DMS79 (cell line): ENCODE measurements around the gene KCTD15.

Source experiments
- DNase-seq: peaks from one replicate; lab custom pipeline; 2025; lab: John Stamatoyannopoulos, UW

Gene KCTD15

GRCh38 chr19:33859016-33859415 is 62.3 kb downstream of the KCTD15 start:
- no peak for DNase-seq

GRCh38 chr19:33860312-33861090 is 63.8 kb downstream of the KCTD15 start:
- no peak for DNase-seq

GRCh38 chr19:33861950-33862349 is 65.3 kb downstream of the KCTD15 start:
- DNase-seq, result no peak

GRCh38 chr19:33862981-33863380 is 66.3 kb downstream of the KCTD15 start:
- DNase-seq, result no peak

- no peak for DNase-seq
Measured at GRCh38 chr19:33863436-33863835, 66.8 kb downstream of the KCTD15 start.

GRCh38 chr19:33864311-33864850 is 67.7 kb downstream of the KCTD15 start:
- no peak for DNase-seq

- DNase-seq, result no peak
Measured at GRCh38 chr19:33865306-33865705, 68.6 kb downstream of the KCTD15 start.
